Transverse colon (tissue), 4 donors: ENCODE measurements around the gene LMBR1. TPM values are rescaled to one million over a fixed set of nuclear protein-coding genes. Genes with fewer than 3 reads are reported as not detected.

ENCODE experiments used
- DNase-seq: peaks from one replicate; pipeline ENCODE4 v3.0.0-alpha.2; 2019
- H3K27ac ChIP-seq, 4 donors: fragments of 200-600 bp; sonication (generic); 2 replicates each; pipeline ENCODE4 v1.5.1; 2016 to 2018; ENCODE audit warnings: inconsistent platforms in 4 of 4
- H3K27me3 ChIP-seq: fragments of 200-600 bp; sonication (generic); 2 replicates; pipeline ENCODE4 v1.5.1; 2017; ENCODE audit warnings: inconsistent platforms
- H3K36me3 ChIP-seq, 4 donors: fragments of 200-600 bp; sonication (generic); 2 replicates each; pipeline ENCODE4 v1.5.1; 2017 to 2019; ENCODE audit warnings: inconsistent platforms in 4 of 4
- H3K4me1 ChIP-seq, 4 donors: fragments of 200-600 bp; sonication (generic); 2 replicates each; pipeline ENCODE4 v1.5.1; 2017 to 2020; ENCODE audit warnings: inconsistent platforms in 4 of 4
- H3K4me3 ChIP-seq, 4 donors: fragments of 200-600 bp; sonication (generic); 1 replicate in 1 of 4; 2 replicates in 3 of 4; pipeline versions ENCODE4 v1.5.1 to v1.6.1; 2017 to 2019; ENCODE audit warnings: inconsistent platforms in 4 of 4
- H3K9me3 ChIP-seq, 2 donors: fragments of 200-600 bp; sonication (generic); 2 replicates each; pipeline ENCODE4 v1.5.1; 2017 to 2019; ENCODE audit warnings: inconsistent platforms in 2 of 2
- EP300 ChIP-seq: sonication (generic); formaldehyde crosslinking; IDR thresholded peaks from one replicate; pipeline ENCODE4 v1.6.1; 2017; ENCODE audit warnings: antibody characterized with exemption, low read depth
- POLR2A ChIP-seq: fragments of 450-650 bp; IDR thresholded peaks from one replicate; pipeline ENCODE4 v1.6.1; 2016; ENCODE audit warnings: antibody characterized with exemption, mild to moderate bottlenecking, moderate library complexity
- POLR2AphosphoS5 ChIP-seq, 3 donors: sonication (generic); formaldehyde crosslinking; IDR thresholded peaks; one replicate each; pipeline ENCODE4 v1.6.1; 2016; ENCODE audit warnings: antibody characterized with exemption in 3 of 3
- WGBS, 2 donors: methylation state at CpG; one replicate each; pipeline ENCODE4 v1.1.5; 2018; ENCODE audit warnings: low coverage in 1 of 2; 5-methylcytosine and 5-hydroxymethylcytosine counted together
- in situ Hi-C, 4 donors: fragments of 200-750 bp; cut with MboI; loops; one replicate each; pipeline versions ENCODE4 v1.15.0 to v1.15.1; 2017; ENCODE audit warnings: low sequenced_read_pairs in 3 of 4, low pct_ligation_motif_present in 1 of 4, low pct_unique_long_range_greater_than_20kb in 1 of 4
- intact Hi-C: fragments of 100-400 bp; cut with DNase I; formaldehyde crosslinking; loops from one replicate; pipeline ENCODE4 v1.15.1; 2023; ENCODE audit warnings: low total_unique reads
- total RNA-seq, 4 donors: library from RNA; depleted of rRNA; stranded (reverse); fragments of >200 nt; gene quantifications; one replicate each; pipeline ENCODE4 v1.1.0, GENCODE V29; 2016
- TF ChIP-seq, protein P1 (sequence below), 5 experiments: fragments of 200-600 bp in 3 of 5; fragments of 450-650 bp in 2 of 5; sonication (generic) in 3 of 5; IDR thresholded peaks; 1 replicate in 2 of 5; 2 replicates in 3 of 5; pipeline ENCODE4 v1.5.1; 2016 to 2017; ENCODE audit warnings: antibody characterized with exemption in 5 of 5, inconsistent platforms in 3 of 5, mild to moderate bottlenecking in 2 of 5, moderate library complexity in 1 of 5

LMBR1 gene
- total RNA-seq, 4 donors from 2014 or later, result 16.7 to 78.1 (median 67.4) TPM

DNA sequence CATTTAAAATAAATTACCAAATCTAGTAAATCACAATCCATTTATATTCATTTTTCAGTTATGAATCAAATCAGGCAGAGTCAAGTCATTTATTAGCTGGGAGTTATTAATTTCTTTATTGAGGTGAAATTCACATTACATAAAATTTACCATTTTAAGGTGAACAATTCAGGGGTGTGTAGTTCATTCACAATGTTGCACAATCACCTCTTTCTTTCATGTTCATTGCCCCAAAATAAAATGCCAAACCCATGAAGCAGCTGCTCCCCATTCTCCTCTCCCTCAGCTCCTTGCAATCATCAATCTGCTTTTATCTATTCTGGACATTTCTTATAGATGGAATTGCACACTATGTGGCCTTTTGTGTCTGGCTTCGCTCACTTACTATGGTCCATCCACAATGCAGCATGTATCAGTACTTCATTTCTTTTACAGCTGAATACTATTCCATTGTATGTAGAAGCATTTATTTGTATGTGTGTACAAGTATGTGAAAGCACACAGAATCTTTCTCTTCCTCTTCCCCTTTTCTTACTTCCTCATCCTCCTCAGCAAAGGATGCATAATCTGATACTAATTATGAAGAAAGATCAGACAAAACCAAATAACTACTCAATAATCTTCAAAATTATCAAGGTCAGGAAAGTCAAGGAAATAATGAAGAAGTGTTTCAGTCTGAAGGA, 60.6 kb downstream of the LMBR1 start:
- no peak for DNase-seq
- H3K27ac ChIP-seq, result no peak overlapping the region
- in situ Hi-C loops, result no loop called here
- H3K27me3 ChIP-seq, result no peaks in the 10 kb centered on the region
- WGBS, 2 donors, result 67 to 96% methylated on average over 1 of the region's 1 CpG
- H3K36me3 ChIP-seq, result peaks cover 0 to 6% (median 2%) of the 10 kb centered on the region in 4 donors
- no peak overlapping the region for H3K4me3 ChIP-seq
- TF ChIP-seq POLR2A, result no peak
- TF ChIP-seq, protein P1, sequence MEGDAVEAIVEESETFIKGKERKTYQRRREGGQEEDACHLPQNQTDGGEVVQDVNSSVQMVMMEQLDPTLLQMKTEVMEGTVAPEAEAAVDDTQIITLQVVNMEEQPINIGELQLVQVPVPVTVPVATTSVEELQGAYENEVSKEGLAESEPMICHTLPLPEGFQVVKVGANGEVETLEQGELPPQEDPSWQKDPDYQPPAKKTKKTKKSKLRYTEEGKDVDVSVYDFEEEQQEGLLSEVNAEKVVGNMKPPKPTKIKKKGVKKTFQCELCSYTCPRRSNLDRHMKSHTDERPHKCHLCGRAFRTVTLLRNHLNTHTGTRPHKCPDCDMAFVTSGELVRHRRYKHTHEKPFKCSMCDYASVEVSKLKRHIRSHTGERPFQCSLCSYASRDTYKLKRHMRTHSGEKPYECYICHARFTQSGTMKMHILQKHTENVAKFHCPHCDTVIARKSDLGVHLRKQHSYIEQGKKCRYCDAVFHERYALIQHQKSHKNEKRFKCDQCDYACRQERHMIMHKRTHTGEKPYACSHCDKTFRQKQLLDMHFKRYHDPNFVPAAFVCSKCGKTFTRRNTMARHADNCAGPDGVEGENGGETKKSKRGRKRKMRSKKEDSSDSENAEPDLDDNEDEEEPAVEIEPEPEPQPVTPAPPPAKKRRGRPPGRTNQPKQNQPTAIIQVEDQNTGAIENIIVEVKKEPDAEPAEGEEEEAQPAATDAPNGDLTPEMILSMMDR (IDR thresholded peaks at IDR 0.05), result no peak
- TF ChIP-seq POLR2AphosphoS5 (IDR thresholded peaks at IDR 0.05), result no peak
- no peak for TF ChIP-seq EP300
- intact Hi-C loops, result no loop called here
- no peaks in the 10 kb centered on the region for H3K9me3 ChIP-seq
- no peaks in the 10 kb centered on the region for H3K4me1 ChIP-seq

DNA sequence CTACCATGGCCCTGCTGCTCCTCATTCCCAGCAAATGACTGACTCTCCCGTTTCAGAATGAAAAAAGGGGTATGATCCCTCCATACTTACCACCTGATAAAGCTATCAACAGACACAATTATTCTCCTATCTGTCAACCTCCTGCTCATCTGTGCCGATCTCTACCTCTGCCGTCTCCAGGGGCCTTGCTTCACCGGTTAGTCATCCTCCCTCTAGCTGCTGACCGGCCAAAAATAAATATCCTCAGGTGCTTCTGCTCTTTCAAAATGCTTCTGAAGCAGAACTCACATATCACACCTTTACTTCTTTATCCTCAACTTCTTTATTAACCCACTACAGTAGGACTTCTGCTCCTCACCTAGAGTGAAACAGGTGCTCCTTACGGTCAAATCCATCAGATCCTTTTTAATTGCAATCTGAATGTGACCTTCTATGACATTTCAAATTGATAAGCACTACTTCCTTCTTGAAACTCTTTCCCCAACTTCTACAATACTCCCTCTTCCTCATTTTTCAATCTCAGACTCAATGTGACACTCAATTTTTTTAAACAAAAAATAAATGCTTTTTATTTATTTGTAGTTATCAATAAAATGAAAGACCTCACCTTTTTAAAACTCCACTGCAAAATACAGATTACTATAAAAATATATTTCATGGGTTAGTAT, 63.2 kb downstream of the LMBR1 start:
- 68 to 79% methylated on average over 6 of the region's 6 CpGs for WGBS, 2 donors
- in situ Hi-C loops (no loop called here), intact Hi-C loops (loop anchor here (5.0 kb wide), 1 partner anchor 1388 kb away; no protein-coding TSS in a partner anchor)

DNA sequence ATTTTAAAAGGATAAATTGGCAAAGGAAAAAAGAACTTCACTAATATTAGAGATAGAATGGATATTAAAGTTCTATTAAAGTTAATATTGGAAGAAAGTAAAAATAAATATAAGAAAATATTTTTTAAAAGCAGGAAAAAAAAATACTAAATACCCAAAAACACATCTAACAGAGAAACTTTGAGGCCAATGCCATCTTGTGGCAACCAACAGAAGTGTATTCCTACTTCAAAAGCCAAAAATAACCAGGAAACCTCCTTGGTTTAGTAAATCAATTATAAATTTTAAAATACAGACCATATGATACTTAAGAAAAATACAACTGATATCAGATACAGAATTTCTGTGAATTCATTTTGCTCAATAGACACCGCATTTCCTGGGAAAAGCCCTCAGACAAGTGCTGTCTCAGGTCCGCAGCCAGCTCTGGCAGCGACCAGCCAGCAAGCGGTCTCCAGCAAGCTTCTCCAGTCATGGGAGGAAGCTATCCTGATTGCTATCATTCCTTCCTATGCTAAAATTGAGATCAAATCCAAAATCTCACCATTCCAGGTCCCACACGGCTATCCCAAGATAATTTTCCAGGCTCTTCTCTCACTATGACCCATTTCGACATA, 65.3 kb downstream of the LMBR1 start:
- Histone ChIP-seq H3K4me3 (no peak overlapping the region), H3K36me3 (peaks cover 0 to 3% (median 0%) of the 10 kb centered on the region in 4 donors), H3K9me3 (no peaks in the 10 kb centered on the region), H3K27ac (no peak overlapping the region), H3K27me3 (no peaks in the 10 kb centered on the region), H3K4me1 (no peaks in the 10 kb centered on the region)
- intact Hi-C loops (loop anchor here (5.0 kb wide), 1 partner anchor 1385 kb away; no protein-coding TSS in a partner anchor), in situ Hi-C loops (no loop called here)
- DNase-seq, result no peak
- TF ChIP-seq, protein P1 (IDR thresholded peaks at IDR 0.05), result peak; percentile 25 to 37 (median 33)
- no peak for TF ChIP-seq POLR2A
- WGBS, 2 donors, result 92 to 96% methylated on average over 4 to 6 of the region's 6 CpGs

More for the DNA sequence above, 63.2 kb downstream of the LMBR1 start:
- no peak for DNase-seq
- no peaks in the 10 kb centered on the region for H3K9me3 ChIP-seq
- H3K27me3 ChIP-seq, result no peaks in the 10 kb centered on the region
- peaks cover 0 to 6% (median 3%) of the 10 kb centered on the region in 4 donors for H3K36me3 ChIP-seq
- TF ChIP-seq EP300, result no peak
- TF ChIP-seq POLR2AphosphoS5 (IDR thresholded peaks at IDR 0.05), result no peak
- no peak for TF ChIP-seq POLR2A
- TF ChIP-seq, protein P1 (IDR thresholded peaks at IDR 0.05), result no peak
- no peak overlapping the region for H3K27ac ChIP-seq
- H3K4me1 ChIP-seq, result no peaks in the 10 kb centered on the region
- H3K4me3 ChIP-seq, result no peak overlapping the region

DNA sequence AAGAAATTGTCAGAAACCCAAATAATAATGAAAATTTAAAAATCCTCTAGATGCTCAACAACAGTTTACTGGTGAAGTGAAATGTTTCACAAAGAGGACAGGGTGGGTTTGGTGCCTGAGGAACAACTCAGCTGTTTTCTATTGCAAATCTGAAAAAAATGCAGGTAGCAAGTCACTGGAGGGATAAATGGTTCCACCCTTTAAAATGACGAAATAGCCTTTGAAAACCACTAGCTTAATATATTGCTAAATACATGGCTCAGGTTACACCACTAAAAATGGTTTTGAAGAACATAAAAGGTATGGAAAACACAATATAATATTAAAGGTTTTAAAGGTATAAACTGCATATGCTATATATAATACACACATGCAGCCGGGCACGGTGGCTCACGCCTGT, 69.5 kb downstream of the LMBR1 start:
- Histone ChIP-seq H3K4me3 (no peak overlapping the region), H3K27ac (no peak overlapping the region), H3K4me1 (no peaks in the 10 kb centered on the region), H3K36me3 (peaks cover 0 to 3% (median 0%) of the 10 kb centered on the region in 4 donors), H3K27me3 (no peaks in the 10 kb centered on the region), H3K9me3 (no peaks in the 10 kb centered on the region)
- TF ChIP-seq POLR2A, result no peak
- no peak for TF ChIP-seq POLR2AphosphoS5 (IDR thresholded peaks at IDR 0.05)
- TF ChIP-seq, protein P1 (IDR thresholded peaks at IDR 0.05), result no peak
- no peak for TF ChIP-seq EP300
- WGBS, 2 donors, result 91 to 94% methylated on average over 1 to 4 of the region's 4 CpGs
- in situ Hi-C loops (loop anchor here in 2 of 4 donors (25.0 kb wide), 2 partner anchors 1011 to 1036 kb away; partner anchors contain the start of gene SHH (in 1 of the 2)), intact Hi-C loops (no loop called here)
- DNase-seq, result no peak
